OCI-LY3 (cell line): ENCODE results near the gene JAM3.

Experiments used
- H2AFZ ChIP-seq: fragments of 200-600, 300-600 bp; shearing (Covaris generic); 2 replicates; pipeline ENCODE4 v1.6.0; 2014; ENCODE audit warnings: antibody characterized with exemption, low read depth, low read length
- H3K27ac ChIP-seq: fragments of 200-600, 300-600 bp; sonication (generic); 2 replicates; pipeline ENCODE4 v1.5.1; 2014; ENCODE audit warnings: mild to moderate bottlenecking, low read length, moderate library complexity, mixed read lengths
- H3K27me3 ChIP-seq: fragments of 200-600, 300-600 bp; sonication (generic); 2 replicates; pipeline ENCODE4 v1.6.1; 2014; ENCODE audit warnings: low read depth, low read length, mixed read lengths
- H3K36me3 ChIP-seq: fragments of 200-600, 300-600 bp; sonication (generic); replicated peaks from 2 replicates; pipeline ENCODE3; 2014; ENCODE audit warnings: low read depth, low read length, mixed read lengths
- H3K4me1 ChIP-seq: fragments of 300-600, 200-600 bp; sonication (generic); 2 replicates; pipeline ENCODE4 v1.6.1; 2014; ENCODE audit warnings: low read length, mixed read lengths
- H3K4me2 ChIP-seq: fragments of 200-600, 300-600 bp; sonication (generic); 2 replicates; pipeline ENCODE4 v1.6.1; 2014; ENCODE audit warnings: low read length, mixed read lengths
- H3K4me3 ChIP-seq: fragments of 300-600, 200-600 bp; sonication (generic); 2 replicates; pipeline ENCODE4 v1.5.1; 2014; ENCODE audit warnings: antibody characterized with exemption, mild to moderate bottlenecking, low read length, moderate library complexity
- H3K79me2 ChIP-seq: fragments of 300-600, 200-600 bp; shearing (Covaris generic); 2 replicates; pipeline ENCODE4 v1.6.1; 2014; ENCODE audit warnings: mild to moderate bottlenecking, low read length, mixed read lengths
- H3K9ac ChIP-seq: fragments of 300-600, 200-600 bp; shearing (Covaris generic); 2 replicates; pipeline ENCODE4 v1.6.0; 2014; ENCODE audit warnings: mild to moderate bottlenecking, low read length, moderate library complexity
- H3K9me3 ChIP-seq: fragments of 200-600, 300-600 bp; shearing (Covaris generic); 2 replicates; pipeline ENCODE4 v1.6.1; 2014; ENCODE audit warnings: low read length, mixed read lengths; ENCODE audit not compliant: insufficient read depth
- H4K20me1 ChIP-seq: fragments of 200-600, 300-600 bp; sonication (generic); 2 replicates; pipeline ENCODE4 v1.6.1; 2016; ENCODE audit warnings: low read length, mixed read lengths; ENCODE audit not compliant: insufficient read depth
- EZH2phosphoT487 ChIP-seq: fragments of 200-600 bp; shearing (Covaris generic); IDR thresholded peaks from 2 replicates; pipeline ENCODE4 v1.6.1; 2018; ENCODE audit warnings: antibody characterized with exemption, mixed run types, low read depth
- TF ChIP-seq, protein P1 (sequence below): fragments of 200-600, 300-600 bp; sonication (generic); IDR thresholded peaks from 2 replicates; pipeline ENCODE4 v1.5.1; 2014; ENCODE audit warnings: antibody characterized with exemption, low read length, low read depth

Gene JAM3

DNA sequence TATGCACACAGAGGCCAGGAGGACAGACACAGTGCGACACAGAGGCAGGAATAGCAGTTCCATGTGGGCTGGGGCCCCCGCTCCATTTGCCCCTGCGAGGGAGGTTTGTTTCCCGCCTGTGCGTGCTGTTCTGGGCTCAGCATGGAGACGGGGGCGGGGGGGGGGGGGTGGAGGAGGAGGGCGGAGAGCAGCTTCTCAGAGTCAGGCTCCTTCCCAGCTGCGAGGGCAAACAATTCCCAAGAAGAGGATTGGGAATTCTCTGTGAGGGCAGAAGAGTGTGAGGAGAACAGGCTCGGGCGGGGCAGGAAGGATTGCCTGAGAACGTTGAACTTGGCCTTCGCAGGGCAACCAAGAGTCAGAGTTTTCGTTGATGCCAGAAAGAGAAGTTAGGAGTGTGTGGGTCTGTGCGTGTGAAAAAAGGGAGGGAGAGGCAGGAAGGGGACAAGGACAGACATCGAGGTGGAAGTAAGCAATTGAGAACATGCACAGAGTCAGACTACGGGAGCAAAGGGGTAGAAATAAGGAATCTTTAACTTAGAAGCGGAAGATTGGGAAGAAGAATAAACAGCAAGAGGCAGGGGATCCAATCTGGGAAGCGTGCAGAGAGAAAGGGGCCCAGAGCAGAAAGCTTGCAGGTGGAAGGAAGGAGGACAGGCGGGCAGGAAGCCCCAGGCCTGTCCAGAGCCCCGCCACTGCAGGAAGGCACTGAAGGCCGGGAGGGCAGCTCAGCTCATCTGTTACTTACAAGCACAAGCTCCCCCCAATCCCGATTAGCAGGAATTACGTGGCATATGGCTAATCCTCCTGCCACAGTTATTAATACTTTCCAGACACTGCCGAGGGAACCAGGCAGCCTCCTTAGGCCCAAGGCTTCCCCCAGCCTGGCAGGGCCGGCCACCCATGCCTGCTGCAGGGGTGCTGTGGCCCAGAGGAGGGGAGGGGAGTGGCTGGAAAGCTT lies 15.6 kb upstream of the JAM3 start:
- H3K4me3 ChIP-seq: no peak overlapping the region
- no peak for TF ChIP-seq EZH2phosphoT487
- TF ChIP-seq, protein P1, sequence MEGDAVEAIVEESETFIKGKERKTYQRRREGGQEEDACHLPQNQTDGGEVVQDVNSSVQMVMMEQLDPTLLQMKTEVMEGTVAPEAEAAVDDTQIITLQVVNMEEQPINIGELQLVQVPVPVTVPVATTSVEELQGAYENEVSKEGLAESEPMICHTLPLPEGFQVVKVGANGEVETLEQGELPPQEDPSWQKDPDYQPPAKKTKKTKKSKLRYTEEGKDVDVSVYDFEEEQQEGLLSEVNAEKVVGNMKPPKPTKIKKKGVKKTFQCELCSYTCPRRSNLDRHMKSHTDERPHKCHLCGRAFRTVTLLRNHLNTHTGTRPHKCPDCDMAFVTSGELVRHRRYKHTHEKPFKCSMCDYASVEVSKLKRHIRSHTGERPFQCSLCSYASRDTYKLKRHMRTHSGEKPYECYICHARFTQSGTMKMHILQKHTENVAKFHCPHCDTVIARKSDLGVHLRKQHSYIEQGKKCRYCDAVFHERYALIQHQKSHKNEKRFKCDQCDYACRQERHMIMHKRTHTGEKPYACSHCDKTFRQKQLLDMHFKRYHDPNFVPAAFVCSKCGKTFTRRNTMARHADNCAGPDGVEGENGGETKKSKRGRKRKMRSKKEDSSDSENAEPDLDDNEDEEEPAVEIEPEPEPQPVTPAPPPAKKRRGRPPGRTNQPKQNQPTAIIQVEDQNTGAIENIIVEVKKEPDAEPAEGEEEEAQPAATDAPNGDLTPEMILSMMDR: no peak
- no peaks in the 10 kb centered on the region for H4K20me1 ChIP-seq
- H3K4me1 ChIP-seq: no peaks in the 10 kb centered on the region
- no peaks in the 10 kb centered on the region for H3K27me3 ChIP-seq
- no peak overlapping the region for H2AFZ ChIP-seq
- H3K9ac ChIP-seq: no peak overlapping the region
- H3K79me2 ChIP-seq: no peaks in the 10 kb centered on the region
- H3K9me3 ChIP-seq: no peaks in the 10 kb centered on the region
- H3K27ac ChIP-seq: no peak overlapping the region
- H3K4me2 ChIP-seq: no peak overlapping the region
- no peaks in the 10 kb centered on the region for H3K36me3 ChIP-seq

DNA sequence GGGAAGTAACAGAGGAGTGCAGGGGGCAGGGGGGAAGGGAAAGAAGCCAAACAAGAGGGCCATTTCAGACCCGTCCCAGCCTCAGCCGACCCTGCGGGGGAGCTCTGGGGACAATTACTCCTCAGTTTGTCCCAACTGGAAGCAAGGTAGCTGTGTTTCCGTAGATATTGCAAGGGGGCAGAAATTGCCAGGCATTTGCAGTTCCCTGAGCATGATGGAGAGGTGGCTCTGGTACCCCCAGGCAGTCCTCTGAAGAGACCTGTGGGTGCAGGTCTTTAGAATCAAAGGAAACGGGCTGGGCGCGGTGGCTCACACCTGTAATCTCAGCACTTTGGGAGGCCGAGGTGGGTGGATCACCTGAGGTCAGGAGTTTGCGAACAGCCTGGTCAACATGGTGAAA lies 13.8 kb upstream of the JAM3 start:
- Histone ChIP-seq H3K36me3 (no peaks in the 10 kb centered on the region), H3K27ac (no peak overlapping the region), H3K79me2 (no peaks in the 10 kb centered on the region), H3K9me3 (no peaks in the 10 kb centered on the region), H4K20me1 (no peaks in the 10 kb centered on the region), H3K9ac (no peak overlapping the region), H3K27me3 (no peaks in the 10 kb centered on the region), H3K4me2 (no peak overlapping the region), H3K4me1 (no peaks in the 10 kb centered on the region), H3K4me3 (no peak overlapping the region), H2AFZ (no peak overlapping the region)
- no peak for TF ChIP-seq EZH2phosphoT487
- TF ChIP-seq, protein P1: no peak

DNA sequence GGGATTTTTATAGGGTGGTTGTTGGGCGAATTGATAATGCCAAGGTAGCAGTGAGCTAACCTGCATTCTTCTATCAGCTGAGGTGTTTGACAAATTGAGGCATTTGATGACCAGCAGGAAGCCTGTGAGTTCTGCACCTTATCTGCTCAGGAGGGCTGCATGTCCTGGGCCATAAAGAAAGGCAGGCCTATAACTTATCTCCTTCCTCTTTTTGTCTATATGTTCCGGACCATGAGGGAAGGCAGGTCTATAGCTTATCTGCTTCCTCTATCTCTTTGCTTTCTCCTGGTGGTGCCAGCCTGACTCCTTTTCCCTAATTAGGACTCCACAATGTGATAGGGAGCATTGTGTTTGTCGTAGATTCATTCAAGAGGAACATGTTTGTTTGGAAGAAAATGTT lies 8.6 kb upstream of the JAM3 start:
- Histone ChIP-seq H3K9me3 (no peaks in the 10 kb centered on the region), H3K36me3 (no peaks in the 10 kb centered on the region), H2AFZ (no peak overlapping the region), H3K4me2 (no peak overlapping the region), H3K4me3 (no peak overlapping the region), H3K9ac (no peak overlapping the region), H3K27me3 (peaks cover 12% of the 10 kb centered on the region), H4K20me1 (no peaks in the 10 kb centered on the region), H3K79me2 (no peaks in the 10 kb centered on the region), H3K4me1 (no peaks in the 10 kb centered on the region), H3K27ac (no peak overlapping the region)
- TF ChIP-seq EZH2phosphoT487: no peak
- TF ChIP-seq, protein P1: no peak

DNA sequence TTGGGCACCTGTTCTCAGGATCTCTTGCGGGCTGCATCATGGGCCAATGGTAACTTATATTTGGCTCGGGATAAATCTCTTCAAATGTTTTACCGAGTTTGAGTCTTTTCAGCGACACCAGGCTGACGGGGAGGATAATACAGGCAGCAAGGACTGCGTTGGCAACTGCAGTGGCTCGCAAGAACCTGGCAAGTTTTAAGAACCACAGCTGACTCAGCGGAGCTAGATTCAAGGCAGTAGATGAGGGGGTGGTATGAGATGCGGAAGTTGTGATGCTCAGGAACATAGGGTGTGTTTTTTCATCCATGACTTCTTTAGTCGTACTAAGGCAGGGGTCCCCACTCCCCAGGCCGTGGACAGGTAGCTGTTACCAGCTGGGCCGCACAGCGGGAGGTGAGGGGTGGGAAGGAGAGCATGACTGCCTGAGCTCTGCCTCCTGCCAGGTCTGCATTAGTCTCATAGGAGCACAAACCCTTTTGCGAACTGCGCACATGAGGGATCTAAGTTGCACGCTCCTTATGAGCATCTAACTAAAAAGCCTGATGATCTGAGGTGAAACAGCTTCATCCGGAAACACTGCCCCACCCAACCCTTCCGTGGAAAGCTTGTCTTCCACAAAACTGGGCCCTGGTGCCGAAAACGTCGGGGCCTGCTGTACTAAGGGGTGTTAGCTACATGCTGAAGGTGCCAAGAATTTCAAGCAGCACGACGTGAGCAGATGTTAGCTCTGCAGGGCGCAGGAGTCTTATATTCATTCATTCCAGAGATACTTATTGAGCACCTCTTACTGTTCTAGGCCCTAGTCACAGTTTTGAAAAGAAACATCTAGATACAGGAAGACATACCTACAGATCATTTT lies 6.4 kb upstream of the JAM3 start:
- Histone ChIP-seq H3K4me3 (no peak overlapping the region), H3K9me3 (no peaks in the 10 kb centered on the region), H3K9ac (no peak overlapping the region), H3K4me1 (no peaks in the 10 kb centered on the region), H3K27ac (no peak overlapping the region), H3K36me3 (no peaks in the 10 kb centered on the region), H3K27me3 (peaks cover 12% of the 10 kb centered on the region), H2AFZ (no peak overlapping the region), H4K20me1 (no peaks in the 10 kb centered on the region), H3K4me2 (no peak overlapping the region), H3K79me2 (no peaks in the 10 kb centered on the region)
- TF ChIP-seq EZH2phosphoT487: no peak
- TF ChIP-seq, protein P1: no peak
